Adrenal gland (tissue), 5 donors: Measurements from ENCODE around the gene MAT2A.

Experiments
- CTCF ChIP-seq, 6 experiments: fragments of 450-650 bp in 4 of 6; fragments of 200-600 bp in 2 of 6; sonication (generic) in 1 of 6; IDR thresholded peaks; 1 replicate in 5 of 6; 2 replicates in 1 of 6; pipeline versions ENCODE4 v1.5.1 to v1.8.0; 2016 to 2021; ENCODE audit warnings: antibody characterized with exemption in 6 of 6, mild to moderate bottlenecking in 2 of 6, moderate library complexity in 1 of 6
- POLR2A ChIP-seq, 2 donors: fragments of 450-650 bp; IDR thresholded peaks; one replicate each; pipeline ENCODE4 v1.6.1; 2017; ENCODE audit warnings: antibody characterized with exemption in 2 of 2, mild to moderate bottlenecking in 2 of 2, moderate library complexity in 1 of 2
- donor health status: DM: no; HTN: no; CAD: no.

- no peak for TF ChIP-seq CTCF (IDR thresholded peaks at IDR 0.05)
- TF ChIP-seq POLR2A (IDR thresholded peaks at IDR 0.05) = no peak
These were observed 44.8 kb downstream of the MAT2A start for GRCh38 chr2:85583667-85584353.
